GM18858 (cell line): Measurements from ENCODE around the gene CHST11.

ENCODE experiments used
- ATAC-seq: cut with Tn5 transposase; IDR thresholded peaks from one replicate; pipeline ENCODE4 v1.9.1; 2021; ENCODE audit not compliant: unreplicated experiment

CHST11 gene

GRCh38 chr12:104479123-104479662, 22.4 kb downstream of the CHST11 start:
- no peak for ATAC-seq

GRCh38 chr12:104480012-104480411, 23.3 kb downstream of the CHST11 start:
- ATAC-seq, result no peak

DNA sequence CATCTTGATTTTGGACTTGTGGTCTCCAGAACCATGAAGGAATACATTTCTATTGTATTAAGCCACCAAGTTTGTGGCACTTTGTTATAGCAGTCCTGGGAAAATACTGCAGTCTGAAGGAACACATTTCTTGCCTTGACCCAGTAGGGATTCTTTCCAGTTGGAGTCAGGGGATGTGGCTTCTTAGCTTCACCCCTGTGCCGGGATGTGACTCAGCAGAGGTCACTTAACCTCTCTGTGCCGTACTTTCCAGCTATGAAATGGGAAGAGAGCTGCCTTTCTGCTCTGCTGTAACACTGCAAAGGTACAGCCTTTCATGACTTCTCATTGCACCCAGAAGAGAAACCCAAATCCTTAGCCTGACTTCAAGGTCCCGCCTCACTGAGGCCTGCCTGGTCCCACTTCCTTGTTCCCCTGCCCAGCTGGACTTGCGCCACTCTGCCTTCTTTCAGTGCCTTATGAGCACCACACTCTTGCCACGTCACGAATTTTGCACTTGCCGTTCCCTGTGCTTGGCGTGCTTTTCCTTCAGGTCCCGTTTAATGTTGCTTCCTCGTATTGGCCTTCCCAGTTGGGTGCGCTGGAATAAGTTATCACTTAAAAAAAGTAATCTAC, 24.2 kb downstream of the CHST11 start:
- ATAC-seq, result no peak

DNA sequence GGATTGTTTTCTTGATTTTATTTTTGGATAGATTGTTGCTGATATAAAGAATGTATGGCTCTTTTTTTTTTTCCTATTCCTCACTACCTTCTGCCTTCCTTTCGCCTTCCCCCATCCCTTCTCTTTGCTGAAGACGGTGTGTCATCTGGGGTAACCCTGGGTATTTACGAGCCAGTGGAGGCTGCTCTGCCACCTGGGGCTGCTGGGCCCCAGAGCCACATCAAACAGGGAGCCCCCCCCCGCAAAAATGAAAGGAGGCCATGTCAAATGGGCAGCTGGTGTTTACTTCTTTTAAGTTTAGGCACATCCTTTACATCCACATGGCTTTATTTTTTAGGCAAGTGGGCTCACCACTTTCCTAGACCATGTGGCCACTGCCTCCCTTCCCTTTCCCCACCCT, 25.4 kb downstream of the CHST11 start:
- ATAC-seq, result no peak

GRCh38 chr12:104482748-104483147, 26.0 kb downstream of the CHST11 start:
- no peak for ATAC-seq

GRCh38 chr12:104484079-104484478, 27.3 kb downstream of the CHST11 start:
- no peak for ATAC-seq

DNA sequence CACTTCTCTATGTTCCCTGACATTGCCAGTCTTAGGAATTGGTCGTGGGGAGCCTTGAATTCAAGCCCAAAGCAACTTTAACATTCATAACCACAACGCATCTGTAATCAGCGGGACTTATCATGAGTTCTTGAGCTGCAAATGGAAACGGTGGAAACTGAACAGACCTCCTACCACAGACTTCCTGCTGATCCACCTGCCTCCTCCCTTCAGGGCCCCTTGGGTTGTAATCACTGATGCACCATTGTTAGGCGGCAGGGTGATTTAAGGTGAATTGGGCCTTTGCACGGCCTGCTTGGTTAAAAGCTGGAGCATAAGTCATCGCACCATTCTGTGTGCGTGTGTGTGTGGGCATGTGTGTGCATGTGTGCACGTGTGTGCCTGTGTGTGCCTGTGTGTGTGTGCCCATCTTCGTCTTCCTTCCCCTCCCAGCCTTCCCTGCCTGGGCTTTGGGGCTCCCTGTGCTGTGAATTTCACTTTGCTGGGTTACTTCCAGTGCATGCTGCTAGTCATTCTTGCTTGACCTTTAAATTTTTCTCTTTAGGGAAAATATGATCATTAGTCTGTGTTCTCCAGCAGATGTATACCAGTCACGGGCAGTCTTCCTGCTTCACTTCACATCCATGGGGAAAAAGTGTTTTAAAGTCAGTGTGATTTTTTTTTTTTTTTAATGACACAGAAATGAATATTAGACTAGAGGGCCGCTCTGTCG, 29.1 kb downstream of the CHST11 start:
- ATAC-seq, result no peak

- ATAC-seq, result no peak
Observed at GRCh38 chr12:104486363-104486750, 29.6 kb downstream of the CHST11 start.

GRCh38 chr12:104486943-104487819, 30.4 kb downstream of the CHST11 start:
- no peak for ATAC-seq

DNA sequence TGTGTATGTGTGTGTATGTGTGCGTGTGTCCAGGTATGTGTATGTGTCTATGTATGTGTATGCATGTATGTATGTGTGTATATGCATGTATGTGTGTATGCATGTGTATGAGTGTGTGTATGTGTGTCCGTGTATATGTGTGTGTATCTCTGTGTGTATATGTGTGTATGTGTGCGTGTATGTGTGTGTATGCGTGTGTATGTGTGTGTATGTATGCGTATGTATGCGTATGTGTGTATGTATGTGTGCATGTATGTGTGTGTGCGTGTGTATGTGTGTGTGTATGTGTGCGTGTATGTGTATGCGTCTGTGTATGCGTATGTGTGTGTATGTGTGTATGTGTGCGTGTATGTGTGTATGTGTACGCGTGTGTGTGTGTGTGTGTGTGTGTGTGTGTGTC, 31.6 kb downstream of the CHST11 start:
- no peak for ATAC-seq

DNA sequence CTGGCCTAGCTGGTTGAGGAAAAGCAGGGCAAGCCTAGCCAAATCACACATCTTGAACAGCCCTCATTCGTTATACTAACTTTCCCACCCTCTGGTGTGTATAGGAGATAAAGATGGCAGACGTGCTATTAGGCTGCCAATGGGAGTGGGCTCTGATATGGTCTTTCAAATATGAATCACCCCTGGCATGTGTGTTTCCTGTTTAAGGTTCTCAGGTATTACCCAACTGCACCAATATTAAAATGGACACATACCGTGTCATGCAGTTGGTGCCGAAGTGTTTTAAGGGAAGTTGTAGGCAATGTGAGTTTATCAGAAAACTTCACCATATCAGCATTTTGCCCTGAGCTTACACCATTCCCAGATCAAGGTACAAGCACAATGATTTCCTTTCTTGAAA, 33.4 kb downstream of the CHST11 start:
- no peak for ATAC-seq

- no peak for ATAC-seq
Observed at GRCh38 chr12:104490850-104491249, 34.1 kb downstream of the CHST11 start.

DNA sequence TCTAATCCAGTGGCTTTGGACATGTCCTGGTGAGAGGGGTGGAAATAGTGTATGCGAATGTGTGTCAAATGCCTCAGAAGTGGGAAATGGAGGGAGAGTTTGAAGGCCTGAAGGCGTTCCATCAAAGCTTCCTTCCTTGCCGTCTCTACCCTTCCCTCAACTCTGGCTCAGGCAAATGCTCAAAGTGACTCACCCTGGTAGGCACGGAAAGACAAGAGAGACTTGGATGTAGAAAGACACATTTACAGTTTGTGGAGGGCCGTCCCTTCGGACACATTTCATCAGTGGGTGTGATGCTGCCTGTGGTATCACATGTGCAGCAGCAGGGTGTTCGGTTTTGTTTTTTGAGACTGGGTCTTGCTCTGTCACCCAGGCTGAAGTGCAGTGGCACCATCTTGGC, 36.7 kb downstream of the CHST11 start:
- ATAC-seq, result no peak

- ATAC-seq, result no peak
Observed at GRCh38 chr12:104494137-104494792, 37.5 kb downstream of the CHST11 start.

DNA sequence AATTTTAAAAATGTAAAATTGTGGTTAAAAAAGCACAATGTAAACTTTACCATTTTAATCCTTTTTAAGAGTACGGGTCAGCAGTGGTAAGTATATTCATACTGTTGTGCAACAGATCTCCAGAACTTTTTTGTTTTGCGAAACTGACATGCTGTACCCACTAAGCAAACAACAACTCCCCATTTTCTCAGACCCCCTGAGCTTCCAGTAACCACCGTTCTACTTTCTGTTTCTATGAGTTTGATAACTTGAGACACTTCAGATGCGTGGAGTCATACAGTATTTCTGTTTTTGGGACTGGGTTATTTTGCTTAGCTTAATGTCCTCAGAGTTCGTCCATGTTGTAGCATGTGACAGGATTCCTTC, 38.0 kb downstream of the CHST11 start:
- ATAC-seq, result no peak

GRCh38 chr12:104495786-104496185, 39.0 kb downstream of the CHST11 start:
- ATAC-seq, result no peak

DNA sequence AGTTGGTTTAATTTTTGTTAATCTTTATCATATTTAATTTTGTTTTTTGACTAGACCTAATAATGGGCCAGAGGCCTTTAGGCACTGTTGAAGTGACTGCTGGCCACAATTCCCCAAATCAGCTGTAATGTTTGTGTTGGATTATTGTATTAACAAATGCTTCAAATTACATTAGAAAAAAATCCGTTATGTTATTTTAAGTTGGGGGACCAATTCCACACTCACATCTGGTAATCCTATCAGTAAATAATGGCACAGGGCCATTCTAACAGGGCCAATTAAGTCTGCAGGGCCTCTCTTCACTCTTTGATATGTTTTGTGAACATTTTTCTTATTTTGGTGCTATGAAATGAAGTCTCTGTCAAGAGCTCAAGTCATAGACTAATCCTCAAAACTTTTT, 39.6 kb downstream of the CHST11 start:
- ATAC-seq, result no peak

DNA sequence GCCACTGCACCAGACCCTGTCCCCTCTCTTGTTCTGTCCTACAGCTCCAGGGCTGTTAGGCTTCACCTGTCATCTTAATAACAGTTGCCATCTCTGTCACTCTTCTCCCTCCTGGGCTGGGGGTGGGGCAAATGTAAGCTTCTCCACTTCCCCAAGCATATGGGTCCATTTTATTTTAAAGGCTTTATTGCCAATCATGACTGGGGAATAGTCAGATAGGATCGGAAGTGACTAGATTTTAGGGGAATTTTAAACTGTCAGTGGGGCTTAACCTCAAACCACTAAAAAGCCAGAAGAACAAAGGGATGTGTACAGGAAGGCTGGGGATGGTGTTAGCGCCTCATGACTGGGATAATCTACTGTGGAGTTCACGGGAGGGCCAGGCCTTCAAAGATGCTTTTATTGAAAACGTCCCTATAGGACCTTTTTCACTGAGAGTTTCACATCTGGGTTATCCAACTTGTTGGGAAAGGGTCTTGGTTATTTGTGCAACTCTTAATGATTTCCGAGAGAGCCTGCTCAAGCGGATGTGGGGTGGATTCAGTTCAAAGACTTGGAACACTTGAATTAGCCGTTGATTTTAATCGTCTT, 41.6 kb downstream of the CHST11 start:
- ATAC-seq, result no peak

- ATAC-seq, result no peak
Observed at GRCh38 chr12:104499668-104500332, 43.1 kb downstream of the CHST11 start.

DNA sequence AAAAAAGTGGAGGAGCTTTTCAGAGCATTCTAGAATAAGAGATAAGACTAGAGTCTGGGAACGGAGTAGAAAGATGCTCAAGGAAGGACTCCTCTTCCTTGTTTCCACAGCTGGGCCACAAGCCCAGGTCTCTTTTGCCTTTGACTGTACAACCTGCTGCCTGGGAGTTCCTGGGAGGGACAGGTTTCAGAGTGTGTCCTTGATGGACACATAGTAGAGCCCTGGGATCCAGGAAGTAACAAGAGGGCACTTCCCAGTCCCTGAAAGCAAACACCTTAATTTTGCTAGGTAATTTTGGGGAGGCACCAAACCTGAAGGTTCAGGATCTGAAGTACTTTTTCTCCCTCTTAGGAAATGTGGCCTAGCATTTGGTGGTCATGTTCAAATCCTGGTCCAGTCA, 44.4 kb downstream of the CHST11 start:
- no peak for ATAC-seq
